Stimulated activated CD8-positive, alpha-beta memory T cell treated with anti-CD3 and anti-CD28 coated beads, Interleukin-7, amount 100 ng/mL, for 1 hour (primary cell): Measurements from ENCODE around the gene ABCB6.
A peak's percentile ranks its signal among the peaks of the same experiment; 100 is the strongest.

Source experiments
- DNase-seq, 2 donors: peaks; one replicate each; pipeline ENCODE4 v3.0.0-alpha.2; 2020; ENCODE audit warnings: low read depth in 2 of 2

ABCB6 gene

GRCh38 chr2:219245148-219245898 is 26.6 kb upstream of the ABCB6 start, which contains the start of the genes GLB1L and STK16:
Gene GLB1L, minus strand, starts transcription at chr2:219245444. Its CDS starts 1,871 bp downstream, at chr2:219243573.
Gene STK16, plus strand, starts transcription at chr2:219245479. Its CDS starts 521 bp downstream, at chr2:219246000.
- DNase-seq, result peak; percentile 81 to 83

GRCh38 chr2:219244789-219245147 is 26.0 kb upstream of the ABCB6 start:
- no peak for DNase-seq

- DNase-seq, result no peak
Measured at GRCh38 chr2:219243291-219243761, 24.6 kb upstream of the ABCB6 start.

GRCh38 chr2:219234331-219234730 is 15.6 kb upstream of the ABCB6 start:
- DNase-seq, result no peak

- DNase-seq, result no peak
Measured at GRCh38 chr2:219230059-219230540, 11.3 kb upstream of the ABCB6 start.

- peak; percentile 93 to 95 for DNase-seq
Measured at GRCh38 chr2:219229305-219230058, 10.7 kb upstream of the ABCB6 start, which contains the start of the genes ANKZF1 and ATG9A. Gene ANKZF1, plus strand, starts transcription at chr2:219229806. Its CDS starts 452 bp downstream, at chr2:219230258. Gene ATG9A, minus strand, starts transcription at chr2:219229636. Its CDS starts 1,612 bp downstream, at chr2:219228024.

- no peak for DNase-seq
Measured at GRCh38 chr2:219228911-219229304, 10.2 kb upstream of the ABCB6 start.

- no peak for DNase-seq
Measured at GRCh38 chr2:219228041-219228910, 9.5 kb upstream of the ABCB6 start.

- no peak for DNase-seq
Measured at GRCh38 chr2:219225350-219225749, 6.6 kb upstream of the ABCB6 start.

- no peak for DNase-seq
Measured at GRCh38 chr2:219223831-219224610, 5.3 kb upstream of the ABCB6 start.

GRCh38 chr2:219221957-219222518 is 3.3 kb upstream of the ABCB6 start:
- DNase-seq, result no peak

GRCh38 chr2:219220652-219221402 is 2.1 kb upstream of the ABCB6 start:
- DNase-seq, result no peak

- no peak for DNase-seq
Measured at GRCh38 chr2:219219784-219220532, 1.2 kb upstream of the ABCB6 start.

- no peak for DNase-seq
Measured at GRCh38 chr2:219218217-219218731, 484 bp downstream of the ABCB6 start.

GRCh38 chr2:219216535-219216915 is 2.2 kb downstream of the ABCB6 start:
- DNase-seq, result no peak

GRCh38 chr2:219215871-219216534 is 2.8 kb downstream of the ABCB6 start:
- no peak for DNase-seq

GRCh38 chr2:219214786-219215185 is 4.0 kb downstream of the ABCB6 start:
- DNase-seq, result no peak

- DNase-seq, result no peak
Measured at GRCh38 chr2:219214141-219214540, 4.6 kb downstream of the ABCB6 start.
